Adrenal gland (tissue), 5 donors: Measurements from ENCODE around the gene TPRN.

Experiments
- CTCF ChIP-seq, 6 experiments: fragments of 450-650 bp in 4 of 6; fragments of 200-600 bp in 2 of 6; sonication (generic) in 1 of 6; IDR thresholded peaks; 1 replicate in 5 of 6; 2 replicates in 1 of 6; pipeline versions ENCODE4 v1.5.1 to v1.8.0; 2016 to 2021; ENCODE audit warnings: antibody characterized with exemption in 6 of 6, mild to moderate bottlenecking in 2 of 6, moderate library complexity in 1 of 6
- POLR2A ChIP-seq, 2 donors: fragments of 450-650 bp; IDR thresholded peaks; one replicate each; pipeline ENCODE4 v1.6.1; 2017; ENCODE audit warnings: antibody characterized with exemption in 2 of 2, mild to moderate bottlenecking in 2 of 2, moderate library complexity in 1 of 2
- donor health status: DM: no; HTN: no; CAD: no.

DNA sequence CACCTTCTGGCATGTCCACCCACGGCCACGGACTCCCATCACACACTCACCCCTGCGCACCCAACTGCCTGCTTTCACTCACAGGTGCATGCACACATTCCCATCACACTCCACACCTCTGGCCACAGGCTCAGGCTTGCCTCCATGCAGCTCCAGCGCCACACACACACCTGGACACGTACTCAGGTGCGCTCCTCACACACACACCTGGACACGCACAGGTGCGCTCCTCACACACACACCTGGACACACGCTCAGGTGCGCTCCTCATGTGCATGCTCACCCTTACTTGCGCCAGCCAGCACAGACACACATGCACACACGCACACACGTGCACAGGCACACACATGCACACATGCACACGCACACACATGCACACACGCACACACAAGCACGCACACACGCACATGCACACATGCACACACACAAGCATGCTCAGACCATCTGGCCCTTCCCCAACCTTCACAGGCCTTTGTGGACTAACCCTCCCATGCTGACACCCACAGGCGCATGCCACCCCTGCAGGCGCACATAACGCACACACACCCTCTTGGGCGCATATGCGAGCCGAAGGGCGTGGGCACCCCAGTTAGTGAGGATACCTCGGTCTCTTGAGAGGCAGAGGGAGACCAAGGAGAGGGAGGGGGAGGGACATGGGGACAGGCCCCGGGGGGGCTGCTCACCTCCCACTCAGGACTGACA lies 53.3 kb downstream of the TPRN start:
- TF ChIP-seq POLR2A (IDR thresholded peaks at IDR 0.05) (no peak), CTCF (IDR thresholded peaks at IDR 0.05) (no peak)
